ENCODE measurements around the gene RPL7A.

GRCh38 chr9:133341369-133342068 is 6.5 kb upstream of the RPL7A start:
- no peak for TF ChIP-seq HNRNPLL (IDR thresholded peaks at IDR 0.05; ENCODE audit: low read depth, low read length, poor library complexity, severe bottlenecking)
- no peak for TF ChIP-seq SMC3 (IDR thresholded peaks at IDR 0.05; ENCODE audit: low read length)
- TF ChIP-seq, protein P1, sequence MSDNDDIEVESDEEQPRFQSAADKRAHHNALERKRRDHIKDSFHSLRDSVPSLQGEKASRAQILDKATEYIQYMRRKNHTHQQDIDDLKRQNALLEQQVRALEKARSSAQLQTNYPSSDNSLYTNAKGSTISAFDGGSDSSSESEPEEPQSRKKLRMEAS (IDR thresholded peaks at IDR 0.05) = no peak
- TF ChIP-seq, protein P2, sequence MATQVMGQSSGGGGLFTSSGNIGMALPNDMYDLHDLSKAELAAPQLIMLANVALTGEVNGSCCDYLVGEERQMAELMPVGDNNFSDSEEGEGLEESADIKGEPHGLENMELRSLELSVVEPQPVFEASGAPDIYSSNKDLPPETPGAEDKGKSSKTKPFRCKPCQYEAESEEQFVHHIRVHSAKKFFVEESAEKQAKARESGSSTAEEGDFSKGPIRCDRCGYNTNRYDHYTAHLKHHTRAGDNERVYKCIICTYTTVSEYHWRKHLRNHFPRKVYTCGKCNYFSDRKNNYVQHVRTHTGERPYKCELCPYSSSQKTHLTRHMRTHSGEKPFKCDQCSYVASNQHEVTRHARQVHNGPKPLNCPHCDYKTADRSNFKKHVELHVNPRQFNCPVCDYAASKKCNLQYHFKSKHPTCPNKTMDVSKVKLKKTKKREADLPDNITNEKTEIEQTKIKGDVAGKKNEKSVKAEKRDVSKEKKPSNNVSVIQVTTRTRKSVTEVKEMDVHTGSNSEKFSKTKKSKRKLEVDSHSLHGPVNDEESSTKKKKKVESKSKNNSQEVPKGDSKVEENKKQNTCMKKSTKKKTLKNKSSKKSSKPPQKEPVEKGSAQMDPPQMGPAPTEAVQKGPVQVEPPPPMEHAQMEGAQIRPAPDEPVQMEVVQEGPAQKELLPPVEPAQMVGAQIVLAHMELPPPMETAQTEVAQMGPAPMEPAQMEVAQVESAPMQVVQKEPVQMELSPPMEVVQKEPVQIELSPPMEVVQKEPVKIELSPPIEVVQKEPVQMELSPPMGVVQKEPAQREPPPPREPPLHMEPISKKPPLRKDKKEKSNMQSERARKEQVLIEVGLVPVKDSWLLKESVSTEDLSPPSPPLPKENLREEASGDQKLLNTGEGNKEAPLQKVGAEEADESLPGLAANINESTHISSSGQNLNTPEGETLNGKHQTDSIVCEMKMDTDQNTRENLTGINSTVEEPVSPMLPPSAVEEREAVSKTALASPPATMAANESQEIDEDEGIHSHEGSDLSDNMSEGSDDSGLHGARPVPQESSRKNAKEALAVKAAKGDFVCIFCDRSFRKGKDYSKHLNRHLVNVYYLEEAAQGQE (IDR thresholded peaks at IDR 0.05; ENCODE audit: borderline replicate concordance in 1 of 2, low read depth in 1 of 2, low read length in 2 of 2) = no peak
- no peak for TF ChIP-seq XRCC5 (optimal IDR thresholded peaks at IDR 0.05; ENCODE audit: low read length)

Data from HepG2 (cell line).